Fibroblast of pulmonary artery (primary cell): Measurements from ENCODE around the gene MCMBP.

Experiments used
- DNase-seq: peaks from one replicate; pipeline ENCODE4 v3.0.0-alpha.2; 2010; ENCODE audit warnings: low read depth
- H3K4me3 ChIP-seq: replicated peaks from 2 replicates; pipeline ENCODE4 v1.5.1; 2011; ENCODE audit warnings: low read depth, mild to moderate bottlenecking, control low read depth, low read length, moderate library complexity
- TF ChIP-seq, protein P1 (sequence below): IDR thresholded peaks from 2 replicates; pipeline ENCODE4 v1.5.1; 2011; ENCODE audit warnings: mild to moderate bottlenecking, control low read depth, low read length, inconsistent platforms; ENCODE audit errors: missing control alignments

The MCMBP gene

DNA sequence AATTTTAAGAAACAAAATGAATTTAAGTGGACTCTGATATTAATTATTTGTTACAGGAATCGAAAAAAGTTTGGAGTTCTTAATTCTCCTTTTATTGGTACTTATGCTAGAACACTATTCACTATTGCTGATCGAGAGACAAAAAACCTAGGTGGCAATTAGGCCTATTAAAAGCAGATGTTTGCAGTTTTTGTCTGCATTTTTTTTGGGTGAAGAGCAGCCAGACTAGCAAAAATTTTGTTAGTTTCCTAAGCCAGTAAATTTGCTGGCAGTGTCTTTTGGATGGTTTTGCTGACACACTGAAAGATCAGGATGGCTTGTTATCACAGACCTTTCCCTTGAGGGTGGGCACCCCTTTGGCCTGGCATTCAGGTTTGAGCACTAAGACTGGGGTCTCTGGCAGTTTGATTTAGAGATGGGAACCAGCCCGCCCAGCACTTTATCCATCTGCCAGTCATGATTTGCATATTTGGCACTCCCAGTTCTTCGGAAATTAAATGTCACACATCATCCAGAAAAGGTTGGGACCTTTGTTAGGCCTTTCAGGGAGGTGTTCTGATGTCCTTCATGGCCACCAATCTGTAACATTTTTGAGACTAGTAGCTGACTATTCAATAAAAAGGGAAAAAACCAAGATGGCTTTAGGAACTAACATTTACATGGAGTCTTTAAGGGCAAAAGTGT lies 89.5 kb downstream of the MCMBP start:
- H3K4me3 ChIP-seq = no peak overlapping the region
- TF ChIP-seq, protein P1, sequence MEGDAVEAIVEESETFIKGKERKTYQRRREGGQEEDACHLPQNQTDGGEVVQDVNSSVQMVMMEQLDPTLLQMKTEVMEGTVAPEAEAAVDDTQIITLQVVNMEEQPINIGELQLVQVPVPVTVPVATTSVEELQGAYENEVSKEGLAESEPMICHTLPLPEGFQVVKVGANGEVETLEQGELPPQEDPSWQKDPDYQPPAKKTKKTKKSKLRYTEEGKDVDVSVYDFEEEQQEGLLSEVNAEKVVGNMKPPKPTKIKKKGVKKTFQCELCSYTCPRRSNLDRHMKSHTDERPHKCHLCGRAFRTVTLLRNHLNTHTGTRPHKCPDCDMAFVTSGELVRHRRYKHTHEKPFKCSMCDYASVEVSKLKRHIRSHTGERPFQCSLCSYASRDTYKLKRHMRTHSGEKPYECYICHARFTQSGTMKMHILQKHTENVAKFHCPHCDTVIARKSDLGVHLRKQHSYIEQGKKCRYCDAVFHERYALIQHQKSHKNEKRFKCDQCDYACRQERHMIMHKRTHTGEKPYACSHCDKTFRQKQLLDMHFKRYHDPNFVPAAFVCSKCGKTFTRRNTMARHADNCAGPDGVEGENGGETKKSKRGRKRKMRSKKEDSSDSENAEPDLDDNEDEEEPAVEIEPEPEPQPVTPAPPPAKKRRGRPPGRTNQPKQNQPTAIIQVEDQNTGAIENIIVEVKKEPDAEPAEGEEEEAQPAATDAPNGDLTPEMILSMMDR = no peak
- DNase-seq = no peak

DNA sequence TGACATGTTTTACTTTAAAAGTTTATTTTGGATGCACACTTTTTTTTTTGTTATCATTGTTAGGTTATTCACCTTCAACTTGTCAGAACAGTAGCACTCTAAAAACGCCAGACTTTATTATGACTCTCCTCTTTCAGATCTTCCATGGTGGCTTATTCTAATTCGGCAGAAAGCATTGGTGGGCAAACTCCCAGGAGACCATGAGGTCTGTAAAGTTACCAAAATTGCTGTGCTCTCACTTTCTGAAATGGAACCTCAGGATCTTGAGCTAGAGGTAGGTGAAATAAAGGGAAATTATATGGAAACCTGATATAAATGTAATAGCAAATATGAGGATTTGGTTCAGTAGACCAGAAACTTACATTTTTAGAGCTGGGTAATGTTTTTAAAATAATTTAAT lies 91.1 kb downstream of the MCMBP start:
- TF ChIP-seq, protein P1 = no peak
- H3K4me3 ChIP-seq = no peak overlapping the region
- no peak for DNase-seq

GRCh38 chr10:119780879-119781480 lies 91.7 kb downstream of the MCMBP start:
- TF ChIP-seq, protein P1 = no peak
- H3K4me3 ChIP-seq = no peak overlapping the region
- DNase-seq = no peak
